HCT116 (cell line): ENCODE results near the gene RBM19. TPM values are rescaled to one million over a fixed set of nuclear protein-coding genes. Genes with fewer than 3 reads are reported as not detected.

Source experiments
- ATAC-seq: fragments of 200-7000 bp; cut with Tn5 transposase; 2 replicates; pipeline ENCODE4 v1.9.1; 2020; ENCODE audit warnings: mild to moderate bottlenecking, moderate library complexity
- BruUV-seq: library from RNA; stranded (reverse); fragments of 400-500 nt; replicated peaks from 2 replicates; lab custom pipeline; 2021; lab: Mats Ljungman, UMichigan
- CTCF ChIA-PET: fragments of 300-600 bp; sonication (Branson Sonifier 250); formaldehyde crosslinking; loops from one replicate; lab custom pipeline; 2021; ENCODE audit warnings: antibody characterized with exemption; lab: Charles Lee
- POLR2A ChIA-PET: fragments of 300-600, 350-600 bp; sonication (Branson Sonifier 250); formaldehyde crosslinking; loops from one replicate; lab custom pipeline; 2021; ENCODE audit warnings: antibody characterized with exemption; lab: Charles Lee
- RAD21 ChIA-PET, 2 experiments: fragments of 300-600 bp; sonication (Branson Sonifier 250); formaldehyde crosslinking; loops; one replicate each; lab custom pipeline; 2023; ENCODE audit warnings: low total read pairs in 2 of 2; ENCODE audit not compliant: uncharacterized antibody in 2 of 2, unreplicated experiment in 2 of 2, low non-redundant PET in 1 of 2; lab: Charles Lee
- DNase-seq: peaks from one replicate; pipeline ENCODE4 v3.0.0-alpha.2; 2010; ENCODE audit warnings: low read depth, low spot score
- H2AFZ ChIP-seq: fragments of 200-600 bp; shearing (Covaris generic), sonication (generic); 2 replicates; pipeline ENCODE4 v1.6.1; 2017; ENCODE audit warnings: low read depth, mixed run types, mixed read lengths, antibody characterized with exemption, low read length; ENCODE audit not compliant: poor library complexity, severe bottlenecking
- H3K27ac ChIP-seq: 2 replicates; pipeline ENCODE4 v1.5.1; 2012; ENCODE audit warnings: low read depth, low read length
- H3K27me3 ChIP-seq: fragments of 200-600 bp; sonication (generic); 2 replicates; pipeline ENCODE4 v1.6.1; 2016; ENCODE audit warnings: mixed run types, low read length, mixed read lengths; ENCODE audit not compliant: insufficient read depth
- H3K36me3 ChIP-seq, 2 experiments: fragments of 200-500 bp in 1 of 2; fragments of 200-600 bp in 1 of 2; sonication (Bioruptor generic) in 1 of 2; sonication (generic) in 1 of 2; 2 replicates each; pipeline versions ENCODE4 v1.5.1 to v1.6.1; 2014 to 2016; ENCODE audit warnings: low read length in 2 of 2, inconsistent platforms in 1 of 2, mixed read lengths in 1 of 2, mixed run types in 1 of 2; ENCODE audit not compliant: insufficient read depth in 2 of 2, control insufficient read depth in 1 of 2
- H3K4me1 ChIP-seq, 2 experiments: fragments of 200-600 bp in 1 of 2; sonication (generic) in 1 of 2; 2 replicates each; pipeline versions ENCODE4 v1.5.1 to v1.6.1; 2012 to 2017; ENCODE audit warnings: low read length in 2 of 2, inconsistent platforms in 1 of 2, mild to moderate bottlenecking in 1 of 2, mixed read lengths in 1 of 2, mixed run types in 1 of 2, moderate library complexity in 1 of 2; ENCODE audit not compliant: insufficient read depth in 2 of 2, control insufficient read depth in 1 of 2
- H3K4me2 ChIP-seq: fragments of 200-600 bp; sonication (generic); 2 replicates; pipeline ENCODE4 v1.6.1; 2017; ENCODE audit warnings: mixed run types, low read length, mixed read lengths
- H3K4me3 ChIP-seq, 2 experiments: fragments of 200-600 bp in 1 of 2; sonication (generic) in 1 of 2; replicated peaks in 1 of 2; 2 replicates each; pipeline ENCODE4 v1.5.1; 2011 to 2016; ENCODE audit warnings: low read length in 2 of 2, control low read depth in 1 of 2, low read depth in 1 of 2, mild to moderate bottlenecking in 1 of 2, mixed read lengths in 1 of 2, mixed run types in 1 of 2
- H3K79me2 ChIP-seq: fragments of 200-600 bp; sonication (generic); 2 replicates; pipeline ENCODE4 v1.6.1; 2017; ENCODE audit warnings: mild to moderate bottlenecking, mixed run types, low read length, moderate library complexity, mixed read lengths; ENCODE audit not compliant: insufficient read depth
- H3K9ac ChIP-seq: fragments of 200-600 bp; sonication (generic); 2 replicates; pipeline ENCODE4 v1.6.1; 2016; ENCODE audit warnings: low read length, mixed read lengths
- H3K9me2 ChIP-seq: fragments of 200-600 bp; sonication (generic), shearing (Covaris generic); 2 replicates; pipeline ENCODE4 v1.6.1; 2017; ENCODE audit warnings: mixed run types, mild to moderate bottlenecking, moderate library complexity; ENCODE audit not compliant: insufficient read depth
- H3K9me3 ChIP-seq, 2 experiments: fragments of 200-500 bp in 1 of 2; fragments of 200-600 bp in 1 of 2; sonication (Bioruptor generic) in 1 of 2; sonication (generic) in 1 of 2; 2 replicates each; pipeline ENCODE4 v1.6.1; 2014 to 2017; ENCODE audit warnings: low read length in 2 of 2, mixed read lengths in 2 of 2, inconsistent platforms in 1 of 2, low read depth in 1 of 2, mild to moderate bottlenecking in 1 of 2, mixed run types in 1 of 2, moderate library complexity in 1 of 2; ENCODE audit not compliant: control insufficient read depth in 1 of 2, insufficient read depth in 1 of 2
- H4K20me1 ChIP-seq: fragments of 200-600 bp; sonication (generic), shearing (Covaris generic); 2 replicates; pipeline ENCODE4 v1.6.1; 2017; ENCODE audit warnings: mixed run types, mild to moderate bottlenecking, moderate library complexity; ENCODE audit not compliant: insufficient read depth
- ELF1 ChIP-seq: IDR thresholded peaks from 2 replicates; pipeline ENCODE4 v1.6.1; 2012; ENCODE audit warnings: low read depth, borderline replicate concordance
- FOSL1 ChIP-seq: IDR thresholded peaks from 2 replicates; pipeline ENCODE4 v1.6.1; 2012; ENCODE audit warnings: low read depth
- POLR2AphosphoS5 ChIP-seq: IDR thresholded peaks from 2 replicates; pipeline ENCODE4 v1.6.1; 2011; ENCODE audit warnings: mild to moderate bottlenecking, low read depth, low read length, moderate library complexity
- RAD21 ChIP-seq: IDR thresholded peaks from 2 replicates; pipeline ENCODE4 v1.6.1; 2012; ENCODE audit warnings: low read depth, mild to moderate bottlenecking
- SP1 ChIP-seq: IDR thresholded peaks from 2 replicates; pipeline ENCODE4 v1.6.1; 2012; ENCODE audit warnings: low read depth
- TCF7L2 ChIP-seq: IDR thresholded peaks from 2 replicates; pipeline ENCODE4 v1.7.0; 2011; ENCODE audit warnings: borderline replicate concordance, inconsistent platforms; ENCODE audit not compliant: insufficient read depth, insufficient read length; ENCODE audit errors: extremely low read depth
- intact Hi-C: fragments of 100-400 bp; cut with micrococcal nuclease; formaldehyde crosslinking; loops from 2 replicates; pipeline ENCODE4 v1.10.0; 2022
- total RNA-seq: library from RNA; stranded (reverse); gene quantifications from one replicate; pipeline ENCODE4 v1.2.1, GENCODE V29; 2021; ENCODE audit not compliant: unreplicated experiment
- TF ChIP-seq, protein P1 (sequence below): IDR thresholded peaks from 2 replicates; pipeline ENCODE4 v1.6.1; 2012

Gene RBM19
- total RNA-seq, 1 experiment from 2014 or later = 30.7 TPM

DNA sequence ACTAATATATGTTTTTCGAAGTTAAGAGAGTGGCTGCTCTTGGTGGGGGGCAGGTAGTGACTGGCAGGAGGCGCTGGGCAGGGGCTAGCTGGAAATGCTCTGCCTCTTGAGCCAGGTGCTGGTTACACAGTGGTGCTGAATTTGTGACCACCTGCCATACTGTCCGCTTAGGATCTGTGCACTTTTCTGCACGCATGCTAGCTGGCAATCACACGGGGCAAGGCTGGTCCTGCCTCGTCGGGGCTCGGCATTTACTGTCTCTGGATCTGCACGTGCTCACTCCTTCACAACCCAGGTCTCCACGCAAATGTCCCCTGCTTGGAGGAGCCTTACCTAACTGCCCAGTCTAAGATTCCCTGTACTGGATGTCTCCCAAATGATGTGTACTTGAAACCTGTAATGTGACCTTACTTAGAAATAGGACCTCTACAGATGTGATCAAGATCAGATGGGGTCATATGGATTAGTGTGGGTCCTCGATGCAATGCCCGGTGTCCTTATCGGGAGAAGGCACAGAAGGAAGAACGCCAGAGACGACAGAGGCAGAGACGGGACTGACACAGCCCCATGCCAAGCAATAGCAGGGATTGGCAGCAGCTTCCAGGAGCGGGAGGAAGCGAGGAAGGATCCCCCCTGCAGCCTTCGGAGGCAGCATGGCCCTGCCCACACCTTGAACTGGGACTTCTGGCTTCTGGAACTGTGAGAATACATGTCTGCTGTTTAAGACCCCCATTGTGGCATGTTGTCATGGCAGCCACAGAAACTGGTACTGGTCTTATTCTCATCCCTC lies 59.5 kb downstream of the RBM19 start:
- Histone ChIP-seq H3K4me1 (no peaks in the 10 kb centered on the region), H3K4me2 (no peak overlapping the region), H3K79me2 (no peaks in the 10 kb centered on the region), H3K27me3 (no peaks in the 10 kb centered on the region), H3K9ac (no peak overlapping the region), H2AFZ (no peak overlapping the region), H4K20me1 (no peaks in the 10 kb centered on the region), H3K36me3 (peaks cover 0 to 2% of the 10 kb centered on the region in 2 experiments; a peak in 2 of 4 replicates), H3K4me3 (no peak overlapping the region), H3K27ac (no peak overlapping the region), H3K9me2 (no peaks in the 10 kb centered on the region), H3K9me3 (no peaks in the 10 kb centered on the region)
- DNase-seq = no peak
- no peak for ATAC-seq
- POLR2A ChIA-PET = no interaction called here
- no TSS peak for BruUV-seq
- intact Hi-C loops = no loop called here
- RAD21 ChIA-PET = no interaction called here
- TF ChIP-seq POLR2AphosphoS5 (no peak), TCF7L2 (no peak), FOSL1 (no peak)
- CTCF ChIA-PET = no interaction called here

DNA sequence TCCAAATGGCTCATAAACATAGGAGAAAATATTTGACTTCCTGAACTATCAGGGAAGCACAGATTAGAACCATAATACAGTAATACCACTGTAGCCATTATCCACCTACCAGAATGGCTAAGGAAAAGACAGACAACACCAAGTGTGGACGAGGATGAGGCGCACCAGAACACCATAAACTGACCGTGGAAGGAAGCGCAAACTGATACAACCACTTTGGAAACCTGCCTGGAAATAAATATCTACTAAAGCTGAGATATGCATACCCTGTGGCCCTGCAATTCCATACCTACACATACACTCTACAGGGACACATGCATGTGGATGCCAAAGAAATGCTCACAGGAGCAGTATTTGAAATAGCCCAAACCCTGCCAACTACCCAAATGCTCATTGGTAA lies 60.3 kb downstream of the RBM19 start:
- no peaks in the 10 kb centered on the region for H3K27me3 ChIP-seq

More for the DNA sequence above, 60.3 kb downstream of the RBM19 start:
- no peaks in the 10 kb centered on the region for H4K20me1 ChIP-seq
- ATAC-seq (no peak), DNase-seq (no peak)
- H3K9ac ChIP-seq = no peak overlapping the region
- no peak overlapping the region for H2AFZ ChIP-seq
- CTCF ChIA-PET = no interaction called here
- POLR2A ChIA-PET = no interaction called here
- H3K9me3 ChIP-seq = no peaks in the 10 kb centered on the region
- intact Hi-C loops = no loop called here
- no peak overlapping the region for H3K27ac ChIP-seq
- H3K36me3 ChIP-seq = peaks cover 0 to 2% of the 10 kb centered on the region in 2 experiments; a peak in 2 of 4 replicates
- no peaks in the 10 kb centered on the region for H3K4me1 ChIP-seq
- no TSS peak for BruUV-seq
- no peak overlapping the region for H3K4me2 ChIP-seq
- RAD21 ChIA-PET = no interaction called here
- no peak overlapping the region for H3K4me3 ChIP-seq
- TF ChIP-seq FOSL1 (no peak), RAD21 (no peak), ELF1 (no peak), SP1 (no peak)
- TF ChIP-seq, protein P1, sequence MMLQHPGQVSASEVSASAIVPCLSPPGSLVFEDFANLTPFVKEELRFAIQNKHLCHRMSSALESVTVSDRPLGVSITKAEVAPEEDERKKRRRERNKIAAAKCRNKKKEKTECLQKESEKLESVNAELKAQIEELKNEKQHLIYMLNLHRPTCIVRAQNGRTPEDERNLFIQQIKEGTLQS = no peak
- H3K9me2 ChIP-seq = no peaks in the 10 kb centered on the region
- no peaks in the 10 kb centered on the region for H3K79me2 ChIP-seq
